ENCODE data around the gene CEP68.
"Not testable (repeated sequence)": the region's sequence is repeated elsewhere in the genome, so short reads cannot be mapped to it uniquely, and the experiment has no call there.

The CEP68 gene, protein sequence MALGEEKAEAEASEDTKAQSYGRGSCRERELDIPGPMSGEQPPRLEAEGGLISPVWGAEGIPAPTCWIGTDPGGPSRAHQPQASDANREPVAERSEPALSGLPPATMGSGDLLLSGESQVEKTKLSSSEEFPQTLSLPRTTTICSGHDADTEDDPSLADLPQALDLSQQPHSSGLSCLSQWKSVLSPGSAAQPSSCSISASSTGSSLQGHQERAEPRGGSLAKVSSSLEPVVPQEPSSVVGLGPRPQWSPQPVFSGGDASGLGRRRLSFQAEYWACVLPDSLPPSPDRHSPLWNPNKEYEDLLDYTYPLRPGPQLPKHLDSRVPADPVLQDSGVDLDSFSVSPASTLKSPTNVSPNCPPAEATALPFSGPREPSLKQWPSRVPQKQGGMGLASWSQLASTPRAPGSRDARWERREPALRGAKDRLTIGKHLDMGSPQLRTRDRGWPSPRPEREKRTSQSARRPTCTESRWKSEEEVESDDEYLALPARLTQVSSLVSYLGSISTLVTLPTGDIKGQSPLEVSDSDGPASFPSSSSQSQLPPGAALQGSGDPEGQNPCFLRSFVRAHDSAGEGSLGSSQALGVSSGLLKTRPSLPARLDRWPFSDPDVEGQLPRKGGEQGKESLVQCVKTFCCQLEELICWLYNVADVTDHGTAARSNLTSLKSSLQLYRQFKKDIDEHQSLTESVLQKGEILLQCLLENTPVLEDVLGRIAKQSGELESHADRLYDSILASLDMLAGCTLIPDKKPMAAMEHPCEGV
- 3.9 to 19.5 (median 14.2) reads per million in 17 experiments for total RNA-seq

- DNase-seq: peak; percentile 98 to 99 (median 99)
Observed at GRCh38 chr2:65056215-65057053, at the start of gene CEP68. TSS of gene CEP68 (plus strand) at chr2:65056416. CDS start at chr2:65069445, 13,029 bp downstream.

DNA sequence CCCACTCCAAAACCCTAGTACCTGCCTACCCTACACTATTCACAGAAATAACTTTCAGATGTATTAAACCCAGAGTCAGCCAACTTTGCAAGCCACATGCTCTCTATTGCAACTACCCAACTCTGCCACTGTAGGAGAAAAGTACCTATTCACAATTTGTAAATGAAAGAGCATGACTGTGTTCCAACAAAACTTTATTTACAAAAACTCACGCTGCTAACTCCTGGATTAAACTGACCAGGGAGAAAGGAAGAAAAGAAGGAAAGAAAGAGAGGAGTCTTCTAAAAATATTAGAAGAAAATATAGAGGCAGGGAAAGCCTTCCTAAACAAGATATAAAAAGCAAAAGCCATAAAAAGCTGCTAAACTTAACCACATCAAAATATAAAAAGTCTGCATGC is 42.4 kb upstream of the CEP68 start:
- no peak for DNase-seq

- DNase-seq: no peak
Observed at GRCh38 chr2:65015731-65016130, 40.5 kb upstream of the CEP68 start.

DNA sequence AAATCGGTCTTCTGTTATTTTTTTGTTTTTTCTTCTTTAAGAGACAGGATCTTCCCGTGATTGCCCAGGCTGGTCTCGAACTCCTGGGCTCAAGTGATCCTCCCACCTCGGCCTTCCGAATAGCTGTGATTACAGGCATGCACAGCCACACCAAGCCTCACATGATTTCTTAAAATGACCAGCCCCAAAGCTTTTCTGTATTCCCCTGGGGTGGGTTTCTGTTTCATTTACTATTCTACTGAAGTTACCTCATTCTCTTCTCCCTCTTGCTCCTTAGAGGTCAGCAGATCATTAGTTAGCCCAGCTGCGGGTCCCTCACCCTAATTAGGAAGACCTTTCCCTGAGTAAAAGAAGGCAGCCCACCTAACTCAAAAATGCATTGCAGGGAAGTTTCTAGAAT is 39.4 kb upstream of the CEP68 start:
- DNase-seq: no peak

GRCh38 chr2:65017335-65017734 is 38.9 kb upstream of the CEP68 start:
- DNase-seq: peak; percentile 70 to 88 (median 78)

- DNase-seq: peak; percentile 82 to 93 (median 89)
Observed at GRCh38 chr2:65018141-65018582, 38.1 kb upstream of the CEP68 start.

- DNase-seq: no peak
Observed at GRCh38 chr2:65019010-65019409, 37.2 kb upstream of the CEP68 start.

DNA sequence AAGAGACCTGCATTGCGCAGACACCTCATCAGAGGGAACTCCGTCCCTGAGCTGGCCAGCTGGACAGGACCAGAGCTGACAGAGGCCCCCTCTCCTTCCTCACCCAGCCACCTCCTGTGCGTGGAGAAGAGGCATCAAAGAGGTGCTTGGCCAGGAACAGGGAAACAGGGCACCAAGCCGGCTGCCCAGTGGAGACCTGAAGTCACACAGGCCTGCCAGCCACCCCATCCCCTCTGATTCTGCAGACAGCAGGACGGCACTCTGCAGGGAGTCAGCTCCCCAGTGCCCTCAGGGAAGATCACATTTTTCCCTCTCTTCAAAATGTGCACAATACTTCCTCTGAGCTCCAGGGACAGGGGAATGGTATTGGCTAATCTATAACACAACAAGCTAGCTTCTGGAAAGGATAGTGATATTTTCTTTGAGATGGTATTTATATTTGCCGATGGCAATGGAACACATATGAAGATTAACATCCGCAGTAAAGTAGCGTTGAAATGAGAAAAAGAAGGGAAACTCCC is 36.5 kb upstream of the CEP68 start:
- DNase-seq: no peak

- DNase-seq: not testable (repeated sequence)
Observed at GRCh38 chr2:65020251-65020650, 36.0 kb upstream of the CEP68 start.

DNA sequence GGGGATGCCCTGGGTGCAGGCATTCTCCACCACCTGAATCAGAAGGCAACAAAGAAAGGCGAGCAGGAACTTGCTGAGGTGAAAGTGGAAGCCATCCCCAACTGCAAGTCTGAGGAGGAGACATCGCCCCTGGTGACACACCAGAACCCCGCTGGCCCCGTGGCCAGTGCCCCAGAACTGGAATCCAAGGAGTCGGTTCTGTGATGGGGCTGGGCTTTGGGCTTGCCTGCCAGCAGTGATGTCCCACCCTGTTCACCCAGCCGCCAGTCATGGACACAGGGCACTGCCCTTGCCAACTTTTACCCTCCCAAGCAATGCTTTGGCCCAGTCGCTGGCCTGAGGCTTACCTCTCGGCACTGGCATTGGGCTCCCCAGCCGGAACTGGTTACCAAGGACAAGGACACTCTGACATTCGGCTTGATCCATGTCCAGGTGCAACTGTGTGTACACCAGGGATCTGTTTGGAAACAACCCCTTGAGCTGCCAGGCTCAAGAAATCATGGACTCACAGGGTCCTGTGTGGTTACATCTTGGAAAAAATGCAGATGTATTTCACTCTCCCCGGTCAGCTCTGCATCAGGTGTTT is 35.2 kb upstream of the CEP68 start:
- DNase-seq: no peak

GRCh38 chr2:65021709-65022108 is 34.5 kb upstream of the CEP68 start:
- no peak for DNase-seq

DNA sequence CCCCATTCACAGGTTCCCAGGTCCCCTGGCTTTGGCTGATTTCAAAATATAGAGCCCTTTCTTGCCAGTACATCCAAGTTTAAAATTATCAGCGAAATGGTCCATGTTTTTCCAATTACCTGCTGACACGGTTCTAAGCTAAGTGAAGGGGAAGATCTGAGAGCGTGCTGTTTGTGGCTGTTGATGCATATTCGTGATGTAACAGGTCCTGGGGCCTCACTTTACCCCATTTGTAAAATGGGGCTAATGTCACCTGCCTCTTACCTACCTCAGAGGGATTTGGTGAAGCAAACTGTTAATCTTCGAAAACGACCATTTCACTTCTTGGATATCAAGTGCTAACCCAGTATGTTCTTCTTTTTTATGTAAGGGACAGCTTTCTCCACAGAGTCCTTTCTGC is 34.0 kb upstream of the CEP68 start:
- no peak for DNase-seq

- no peak for DNase-seq
Observed at GRCh38 chr2:65023742-65024141, 32.5 kb upstream of the CEP68 start.

DNA sequence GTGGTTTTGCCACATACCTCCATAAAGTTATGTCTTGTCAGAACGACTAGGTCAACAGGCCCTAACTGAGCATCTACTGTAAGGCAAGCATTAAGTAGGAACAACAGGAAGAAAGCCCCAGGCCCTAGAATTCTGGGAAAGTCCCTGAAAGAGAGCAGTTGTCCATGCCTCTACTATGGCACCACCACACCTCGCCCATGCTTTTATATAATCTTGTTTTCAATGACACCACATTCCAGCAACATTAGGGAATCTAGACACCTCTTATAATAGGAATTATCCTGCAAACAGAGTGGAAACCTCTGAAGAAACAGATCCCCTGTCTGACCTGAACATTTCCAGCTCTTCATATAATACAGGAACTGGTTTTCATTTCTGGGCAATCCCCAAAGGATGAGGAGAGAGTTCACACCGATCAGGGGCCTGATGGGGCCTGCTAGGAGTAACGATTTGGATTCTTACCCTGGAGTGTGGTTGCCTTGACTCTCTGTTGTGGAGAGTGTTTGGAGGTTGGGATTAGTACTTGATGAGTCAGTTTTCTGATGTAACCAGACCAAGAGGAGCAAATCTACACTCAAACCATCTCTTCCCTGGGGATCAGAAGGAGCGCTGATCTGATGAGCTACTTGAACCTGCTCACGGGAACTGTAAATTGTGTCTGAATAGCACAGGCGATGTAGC is 31.9 kb upstream of the CEP68 start:
- no peak for DNase-seq

GRCh38 chr2:65025453-65026123 is 30.6 kb upstream of the CEP68 start:
- DNase-seq: peak; percentile 47 to 86 (median 67)

DNA sequence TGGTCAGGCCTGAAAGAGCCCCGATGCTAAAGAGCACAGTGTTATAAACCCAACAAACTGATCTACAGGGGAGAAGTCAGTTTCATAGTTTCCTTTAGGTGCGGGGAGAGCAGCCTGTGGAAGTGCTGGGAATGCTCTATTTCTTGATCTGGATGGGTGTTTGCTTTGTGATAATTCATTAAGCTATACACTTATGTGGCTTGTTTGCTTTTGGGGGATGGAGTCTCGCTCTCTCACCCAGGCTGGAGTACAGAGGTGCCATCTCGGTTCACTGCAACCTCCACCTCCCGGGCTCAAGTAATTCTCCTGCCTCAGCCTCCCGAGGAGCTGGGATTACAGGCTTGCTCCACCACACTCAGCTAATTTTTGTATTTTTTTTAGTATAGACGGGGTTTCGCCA is 30.1 kb upstream of the CEP68 start:
- DNase-seq: no peak

DNA sequence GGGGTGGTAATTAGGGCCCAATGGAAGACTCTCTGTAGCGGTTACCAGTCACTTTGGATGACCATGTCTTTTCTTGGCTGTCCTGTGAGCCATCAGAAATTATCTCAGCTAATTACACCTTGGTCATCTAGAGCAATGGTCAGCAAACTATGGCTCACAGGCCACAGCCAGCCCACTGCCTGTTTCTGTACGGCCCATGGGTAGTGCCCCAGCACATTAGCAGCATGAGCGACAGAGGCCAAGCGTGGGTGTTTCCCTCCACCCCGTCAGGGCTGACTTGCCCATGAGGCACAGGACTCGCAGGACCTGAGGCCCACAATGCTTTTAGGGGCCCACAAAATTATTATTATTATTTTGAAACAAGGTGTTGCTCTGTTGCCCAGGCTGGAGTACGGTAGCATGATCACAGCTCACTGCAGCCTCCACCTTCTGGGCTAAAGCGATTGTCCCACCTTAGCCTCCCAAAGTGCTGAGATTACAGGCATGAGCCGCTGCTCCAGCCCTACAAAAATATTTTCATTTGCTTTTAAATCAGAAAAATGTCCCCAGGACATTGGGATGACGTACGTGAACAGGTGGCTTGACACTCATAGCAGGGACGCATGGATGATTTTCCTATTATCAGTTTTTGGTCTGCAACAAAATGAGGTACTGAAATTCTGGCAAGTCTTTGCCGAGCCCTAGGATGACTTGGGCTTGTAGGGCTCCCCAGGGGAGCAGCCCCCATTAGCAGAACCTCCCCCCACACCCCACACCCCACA is 29.3 kb upstream of the CEP68 start:
- DNase-seq: peak in 1 of 4 experiments; percentile 32

DNA sequence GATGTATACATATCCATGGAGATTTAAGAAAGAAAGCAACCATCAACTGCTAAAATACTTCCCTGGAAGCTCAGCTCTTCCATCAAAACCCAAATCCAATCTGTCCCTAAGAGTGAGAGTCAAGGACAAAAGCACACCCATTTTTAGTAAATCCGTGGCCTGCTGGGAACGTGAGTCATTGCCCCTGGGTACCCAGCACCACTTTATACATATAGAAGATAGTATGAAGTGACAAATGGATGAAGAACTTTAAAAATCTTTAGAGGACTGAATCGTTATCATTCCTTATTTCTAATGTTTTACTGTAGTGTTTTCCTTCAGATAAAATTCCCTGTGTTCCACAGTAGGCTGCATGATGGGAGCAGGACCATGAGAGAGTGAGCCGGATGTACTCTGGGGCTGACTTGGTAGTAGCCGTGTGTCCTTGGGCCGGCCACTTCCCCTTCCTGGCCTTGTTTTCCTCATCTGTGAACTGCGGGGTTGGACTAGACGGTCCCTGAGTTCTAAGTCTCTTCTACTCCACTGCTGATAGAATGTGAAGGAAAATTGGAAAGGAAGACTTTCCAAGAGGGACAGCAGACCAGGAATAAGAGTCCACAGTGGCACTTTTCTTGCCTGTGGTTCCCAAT is 28.5 kb upstream of the CEP68 start:
- peak; percentile 44 to 72 (median 59) for DNase-seq

DNA sequence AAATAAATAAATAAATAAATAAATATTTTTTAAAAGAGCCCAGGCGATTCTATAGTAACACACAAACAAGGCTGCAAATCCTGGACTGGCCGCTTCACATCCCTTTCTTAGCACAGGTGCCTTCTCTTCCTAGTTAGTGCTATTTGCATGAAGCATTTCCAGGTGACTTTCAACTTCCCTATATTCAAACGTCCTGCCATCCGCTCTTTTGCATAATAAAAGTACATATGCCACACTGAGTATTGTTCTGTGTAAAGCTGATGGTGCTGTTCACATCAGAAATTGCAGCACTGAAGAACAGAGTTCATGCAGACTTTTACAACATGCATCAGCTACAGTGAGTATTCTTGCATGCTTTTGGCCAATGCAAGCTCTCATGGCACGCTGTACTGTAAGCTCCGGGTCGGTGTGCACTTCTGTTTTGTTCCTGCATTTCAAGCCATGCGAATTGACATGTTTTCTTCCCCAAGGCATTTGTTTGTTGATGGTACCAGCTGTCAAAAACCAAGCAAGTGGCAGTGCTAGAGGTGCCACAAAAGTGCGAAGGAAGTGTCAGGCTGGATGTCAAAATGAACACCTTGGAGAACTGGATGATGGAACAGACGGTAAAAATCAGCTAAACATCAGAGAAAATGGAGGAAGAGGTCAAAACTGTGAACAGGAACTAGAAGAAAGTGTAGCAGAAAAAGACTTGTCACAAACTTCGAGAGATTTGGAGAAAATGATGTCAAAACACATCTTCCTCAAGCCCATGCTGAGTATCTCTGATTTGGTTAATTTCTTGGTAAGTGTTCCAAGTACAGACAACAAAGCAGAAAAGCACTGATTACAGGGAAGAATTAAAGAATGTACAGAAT is 25.5 kb upstream of the CEP68 start:
- DNase-seq: no peak

All from suppressor macrophage (primary cell).